Thyroid gland (tissue), 4 donors: ENCODE results near the gene CDC42SE1.

Source experiments
- CTCF ChIP-seq, 6 experiments: fragments of 200-600 bp in 3 of 6; fragments of 450-650 bp in 3 of 6; sonication (generic) in 3 of 6; IDR thresholded peaks; one replicate each; pipeline ENCODE4 v1.5.1; 2016 to 2019; ENCODE audit warnings: antibody characterized with exemption in 6 of 6, mild to moderate bottlenecking in 2 of 6, inconsistent platforms in 1 of 6, moderate library complexity in 1 of 6
- POLR2A ChIP-seq, 2 donors: fragments of 450-650 bp; IDR thresholded peaks; one replicate each; pipeline ENCODE4 v1.6.1; 2017; ENCODE audit warnings: antibody characterized with exemption in 2 of 2, mild to moderate bottlenecking in 2 of 2, moderate library complexity in 1 of 2

GRCh38 chr1:151104630-151105029 lies 45.2 kb upstream of the CDC42SE1 start:
- no peak for TF ChIP-seq CTCF (IDR thresholded peaks at IDR 0.05)
- TF ChIP-seq POLR2A (IDR thresholded peaks at IDR 0.05), result no peak
